Measurements from ENCODE around the gene DGKG.

DNA sequence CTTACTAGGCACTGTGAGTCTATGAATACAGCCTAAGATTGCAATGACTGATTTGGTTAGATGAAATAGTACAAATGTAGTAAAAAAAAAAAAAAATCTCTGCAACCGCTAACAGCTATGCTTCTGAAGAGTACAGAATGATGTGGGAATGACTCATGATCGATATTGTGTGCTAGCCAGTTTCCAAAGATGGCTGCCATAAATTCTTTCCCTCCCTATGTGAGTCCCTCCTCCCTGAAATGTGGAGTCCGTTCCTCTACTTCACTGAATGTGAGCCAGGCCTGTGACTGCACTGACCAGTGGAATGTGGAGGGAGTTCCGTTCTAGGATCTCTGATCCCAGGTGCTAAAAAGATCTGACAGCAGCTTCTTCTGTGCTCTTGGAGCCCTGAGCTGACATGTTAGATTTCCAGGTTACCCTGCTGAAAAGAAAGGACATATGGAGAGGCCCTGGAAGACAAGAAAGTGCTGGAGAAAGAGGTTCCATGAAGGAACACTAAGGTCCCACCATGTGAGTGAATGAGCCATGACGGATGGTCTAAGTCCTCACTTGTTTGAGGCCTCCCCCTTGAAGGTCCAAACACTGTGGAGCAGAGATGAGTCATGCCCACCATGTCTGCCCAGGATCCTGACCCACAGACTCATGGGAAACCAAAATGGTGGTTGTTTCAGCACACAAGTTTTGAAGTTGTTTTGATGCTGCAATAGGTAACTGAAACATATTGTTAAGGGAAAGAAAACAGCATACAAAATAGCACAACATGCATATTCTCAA lies 46.3 kb downstream of the DGKG start:
- no peak for TF ChIP-seq CTCF (IDR thresholded peaks at IDR 0.05)
- TF ChIP-seq EZH2 (IDR thresholded peaks at IDR 0.05; ENCODE audit: borderline replicate concordance, insufficient read depth, low read depth, low read length, poor library complexity, severe bottlenecking): no peak

All from B cell (primary cell).